Stomach (tissue), 9 donors: ENCODE measurements around the gene SLC4A7. TPM values are rescaled to one million over a fixed set of nuclear protein-coding genes. Genes with fewer than 3 reads are reported as not detected.

Experiments used
- DNase-seq, 2 donors: peaks; one replicate each; pipeline versions ENCODE4 v3.0.0 to v3.0.0-alpha.2; 2013 to 2019
- H3K27ac ChIP-seq, 5 donors: fragments of 200-600 bp in 4 of 5; sonication (generic) in 4 of 5; one replicate each; pipeline ENCODE4 v1.5.1; 2013 to 2019; ENCODE audit warnings: mild to moderate bottlenecking in 1 of 5, moderate library complexity in 1 of 5
- H3K27me3 ChIP-seq, 3 donors: fragments of 200-600 bp; sonication (generic); one replicate each; pipeline ENCODE4 v1.5.1; 2017 to 2019; ENCODE audit warnings: mixed run types in 1 of 3
- H3K36me3 ChIP-seq, 4 donors: fragments of 200-600 bp; sonication (generic); 1 replicate in 3 of 4; 2 replicates in 1 of 4; pipeline ENCODE4 v1.5.1; 2016 to 2019
- H3K4me1 ChIP-seq, 4 donors: fragments of 200-600 bp; sonication (generic); one replicate each; pipeline ENCODE4 v1.5.1; 2016 to 2019
- H3K4me3 ChIP-seq, 4 donors: fragments of 200-600 bp; sonication (generic) in 3 of 4; one replicate each; pipeline ENCODE4 v1.5.1; 2016 to 2019; ENCODE audit warnings: mild to moderate bottlenecking in 1 of 4
- H3K9me3 ChIP-seq, 4 donors: fragments of 200-600 bp; sonication (generic); one replicate each; pipeline ENCODE4 v1.5.1; 2016 to 2019
- EP300 ChIP-seq: sonication (generic); formaldehyde crosslinking; IDR thresholded peaks from one replicate; pipeline ENCODE4 v1.6.1; 2017; ENCODE audit warnings: antibody characterized with exemption
- POLR2A ChIP-seq, 4 donors: fragments of 450-650 bp; IDR thresholded peaks; one replicate each; pipeline ENCODE4 v1.6.1; 2016; ENCODE audit warnings: antibody characterized with exemption in 4 of 4, control low read depth in 2 of 4, mild to moderate bottlenecking in 1 of 4, moderate library complexity in 1 of 4
- POLR2AphosphoS5 ChIP-seq, 3 donors: sonication (generic); formaldehyde crosslinking; IDR thresholded peaks; one replicate each; pipeline ENCODE4 v1.6.1; 2016; ENCODE audit warnings: antibody characterized with exemption in 3 of 3
- WGBS, 5 donors: extraction: QIAGEN DNeasy Blood & Tissue Kit in 3 of 5; methylation state at CpG; one replicate each; pipeline versions ENCODE4 v1.1.5 to v1.1.7; 2013 to 2018; 5-methylcytosine and 5-hydroxymethylcytosine counted together
- intact Hi-C: fragments of 100-400 bp; cut with DNase I; formaldehyde crosslinking; loops from one replicate; pipeline ENCODE4 v1.15.1; 2023; ENCODE audit warnings: low total_unique reads
- polyA plus RNA-seq, 3 donors: library from polyadenylated mRNA; stranded (reverse); fragments of 200-250 nt; gene quantifications; one replicate each; pipeline ENCODE4 v1.2.3, GENCODE V29; 2013
- total RNA-seq, 5 donors: library from RNA; depleted of rRNA; stranded (reverse); fragments of >200 nt; gene quantifications; one replicate each; pipeline versions ENCODE4 v1.1.0 to v1.2.3, GENCODE V29; 2014 to 2016
- TF ChIP-seq, protein P1 (sequence below), 7 experiments: fragments of 450-650 bp in 4 of 7; fragments of 200-600 bp in 3 of 7; sonication (generic) in 3 of 7; IDR thresholded peaks; one replicate each; pipeline ENCODE4 v1.5.1; 2016 to 2019; ENCODE audit warnings: antibody characterized with exemption in 7 of 7, control low read depth in 2 of 7, mild to moderate bottlenecking in 1 of 7
- donor health status: healthy with polysubstance abuse.
- donor health status: Bipolar disorder and iron deficiency.
- donor health status: healthy.

SLC4A7 gene
- total and polyA plus RNA-seq, 8 donors: 1.6 to 212 (median 27.7) TPM

DNA sequence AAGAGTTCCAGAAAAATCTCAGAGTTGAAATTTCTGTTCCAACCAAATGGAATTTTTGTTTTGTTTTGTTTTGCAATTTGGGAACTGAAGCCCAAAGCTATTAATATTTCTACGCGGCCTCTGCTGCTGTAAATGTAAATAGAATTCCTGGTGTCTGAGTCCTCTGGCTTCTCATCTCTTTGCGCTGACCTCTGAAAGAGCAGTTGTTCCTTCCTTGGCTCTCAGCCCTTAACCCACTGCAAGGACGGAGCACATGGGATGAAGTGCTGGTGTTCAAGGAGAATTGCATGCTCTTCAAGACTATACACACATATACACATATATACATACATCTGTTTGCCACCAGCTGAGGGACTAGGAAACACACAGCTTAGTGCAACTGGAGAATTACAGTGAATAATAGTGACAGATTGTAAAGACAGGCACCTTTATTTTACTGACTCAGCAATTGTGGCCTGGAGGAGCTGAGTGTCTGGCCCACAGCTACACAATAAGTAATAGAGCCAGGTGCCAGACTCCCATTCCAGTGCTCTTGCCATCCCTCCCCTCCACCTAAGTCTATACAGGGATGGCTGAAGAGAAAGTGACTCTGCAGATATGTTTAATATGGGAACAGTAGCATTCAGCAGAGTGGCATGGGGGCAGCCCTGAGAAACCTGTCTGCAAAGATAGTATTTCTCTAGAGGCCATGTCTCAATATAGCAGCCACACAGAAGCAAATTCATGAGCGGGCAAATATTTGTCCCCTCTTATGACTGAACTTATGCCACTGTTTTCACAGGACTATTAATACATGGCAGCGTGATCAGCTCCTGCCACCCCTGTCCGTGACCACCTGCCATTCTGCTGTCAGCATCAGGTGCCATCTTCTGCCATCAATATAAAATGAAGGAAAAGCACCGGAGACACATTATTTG is 157.3 kb downstream of the SLC4A7 start:
- Histone ChIP-seq H3K4me3 (no peak overlapping the region), H3K27ac (peak overlapping the region in 3 of 5 donors; percentile 63 to 71 (median 64)), H3K27me3 (no peaks in the 10 kb centered on the region), H3K4me1 (peaks cover 0 to 17% (median 14%) of the 10 kb centered on the region in 4 donors), H3K36me3 (no peaks in the 10 kb centered on the region), H3K9me3 (no peaks in the 10 kb centered on the region)
- TF ChIP-seq, protein P1, sequence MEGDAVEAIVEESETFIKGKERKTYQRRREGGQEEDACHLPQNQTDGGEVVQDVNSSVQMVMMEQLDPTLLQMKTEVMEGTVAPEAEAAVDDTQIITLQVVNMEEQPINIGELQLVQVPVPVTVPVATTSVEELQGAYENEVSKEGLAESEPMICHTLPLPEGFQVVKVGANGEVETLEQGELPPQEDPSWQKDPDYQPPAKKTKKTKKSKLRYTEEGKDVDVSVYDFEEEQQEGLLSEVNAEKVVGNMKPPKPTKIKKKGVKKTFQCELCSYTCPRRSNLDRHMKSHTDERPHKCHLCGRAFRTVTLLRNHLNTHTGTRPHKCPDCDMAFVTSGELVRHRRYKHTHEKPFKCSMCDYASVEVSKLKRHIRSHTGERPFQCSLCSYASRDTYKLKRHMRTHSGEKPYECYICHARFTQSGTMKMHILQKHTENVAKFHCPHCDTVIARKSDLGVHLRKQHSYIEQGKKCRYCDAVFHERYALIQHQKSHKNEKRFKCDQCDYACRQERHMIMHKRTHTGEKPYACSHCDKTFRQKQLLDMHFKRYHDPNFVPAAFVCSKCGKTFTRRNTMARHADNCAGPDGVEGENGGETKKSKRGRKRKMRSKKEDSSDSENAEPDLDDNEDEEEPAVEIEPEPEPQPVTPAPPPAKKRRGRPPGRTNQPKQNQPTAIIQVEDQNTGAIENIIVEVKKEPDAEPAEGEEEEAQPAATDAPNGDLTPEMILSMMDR (IDR thresholded peaks at IDR 0.05): no peak
- TF ChIP-seq POLR2AphosphoS5 (IDR thresholded peaks at IDR 0.05) (peak in 2 of 3 donors; percentile 14 to 72), POLR2A (IDR thresholded peaks at IDR 0.05) (no peak)
- 72 to 89% (median 79%) methylated on average over 8 of the region's 8 CpGs for WGBS, 5 donors
- peak in 1 of 2 donors; percentile 75 for DNase-seq
- intact Hi-C loops: no loop called here

DNA sequence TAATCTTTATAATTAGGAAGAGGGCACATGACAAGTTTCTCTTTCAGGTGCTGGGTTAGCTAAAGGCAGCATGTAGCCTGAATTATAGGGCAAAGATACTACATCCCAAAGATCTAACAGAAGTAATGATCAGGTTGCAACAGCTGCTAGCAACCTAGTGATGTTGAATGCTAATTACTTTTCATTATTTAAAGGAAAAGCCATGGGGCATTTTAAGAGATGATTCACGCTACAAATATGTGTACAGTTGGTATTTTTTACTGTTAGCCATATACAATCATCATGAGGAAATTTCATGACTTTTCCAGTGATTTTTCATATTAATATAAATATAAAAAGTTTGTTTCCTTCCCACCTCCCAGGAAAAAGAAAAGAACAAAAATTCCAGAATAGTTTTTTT is 158.0 kb downstream of the SLC4A7 start:
- TF ChIP-seq EP300 (no peak), POLR2AphosphoS5 (IDR thresholded peaks at IDR 0.05) (no peak), POLR2A (IDR thresholded peaks at IDR 0.05) (no peak)
- TF ChIP-seq, protein P1 (IDR thresholded peaks at IDR 0.05): no peak
- Histone ChIP-seq H3K9me3 (no peaks in the 10 kb centered on the region), H3K27me3 (no peaks in the 10 kb centered on the region), H3K4me1 (peaks cover 0 to 17% (median 14%) of the 10 kb centered on the region in 4 donors), H3K27ac (peak overlapping the region in 4 of 5 donors; percentile 30 to 71 (median 64)), H3K36me3 (no peaks in the 10 kb centered on the region), H3K4me3 (no peak overlapping the region)
- intact Hi-C loops: no loop called here
- DNase-seq: no peak
- WGBS, 5 donors: 51 to 92% (median 81%) methylated on average over 1 of the region's 1 CpG

DNA sequence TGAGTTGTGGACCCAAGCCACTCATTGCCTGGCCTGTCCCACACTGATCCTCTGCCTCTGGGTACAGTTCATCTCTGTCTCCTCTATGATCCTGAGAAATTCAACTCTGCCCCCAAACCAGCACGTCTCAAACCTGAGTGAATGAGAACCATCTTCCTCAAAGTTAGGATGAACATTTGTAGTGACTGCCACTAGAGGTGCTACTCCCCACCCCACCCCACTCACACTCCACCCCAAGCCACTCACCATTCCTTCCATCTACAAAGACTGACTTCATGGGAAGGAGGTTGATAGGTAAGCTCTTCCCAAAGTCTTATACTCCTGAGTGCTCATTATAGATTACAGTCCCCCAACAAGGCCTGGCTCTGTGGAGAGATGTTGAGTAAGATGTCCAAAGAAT is 158.8 kb downstream of the SLC4A7 start:
- no peak for DNase-seq
- intact Hi-C loops: no loop called here
- 78 to 91% (median 80%) methylated on average over 1 of the region's 1 CpG for WGBS, 5 donors
- Histone ChIP-seq H3K4me3 (no peak overlapping the region), H3K36me3 (no peaks in the 10 kb centered on the region), H3K4me1 (peaks cover 0 to 20% (median 14%) of the 10 kb centered on the region in 4 donors), H3K9me3 (no peaks in the 10 kb centered on the region), H3K27ac (peak overlapping the region in 4 of 5 donors; percentile 30 to 71 (median 64)), H3K27me3 (no peaks in the 10 kb centered on the region)
- TF ChIP-seq EP300: no peak
- TF ChIP-seq, protein P1 (IDR thresholded peaks at IDR 0.05): no peak
- no peak for TF ChIP-seq POLR2AphosphoS5 (IDR thresholded peaks at IDR 0.05)
- TF ChIP-seq POLR2A (IDR thresholded peaks at IDR 0.05): no peak

DNA sequence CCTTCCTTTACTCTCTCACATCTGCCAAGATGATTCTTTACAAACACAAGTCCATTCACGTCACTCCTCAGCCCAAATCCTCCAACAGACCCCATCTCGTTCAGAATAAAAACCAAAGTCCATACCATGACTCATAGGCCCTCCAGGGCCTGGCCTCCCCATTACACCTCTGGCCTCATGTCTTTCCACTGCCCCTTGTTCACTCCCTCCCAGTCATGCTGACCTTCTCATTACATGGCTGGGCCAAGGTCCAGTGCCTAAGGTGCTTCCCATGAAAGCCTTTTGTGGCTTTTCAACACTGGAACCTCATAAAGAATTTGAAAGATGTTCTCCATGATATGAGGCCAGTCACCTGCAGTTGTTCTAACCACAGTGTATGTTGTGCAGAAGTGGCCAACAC is 159.5 kb downstream of the SLC4A7 start:
- Histone ChIP-seq H3K4me3 (no peak overlapping the region), H3K27ac (peak overlapping the region in 1 of 5 donors; percentile 63), H3K4me1 (peaks cover 0 to 27% (median 14%) of the 10 kb centered on the region in 4 donors), H3K9me3 (no peaks in the 10 kb centered on the region), H3K27me3 (no peaks in the 10 kb centered on the region), H3K36me3 (no peaks in the 10 kb centered on the region)
- TF ChIP-seq EP300 (no peak), POLR2AphosphoS5 (IDR thresholded peaks at IDR 0.05) (no peak), POLR2A (IDR thresholded peaks at IDR 0.05) (no peak)
- TF ChIP-seq, protein P1 (IDR thresholded peaks at IDR 0.05): no peak
- DNase-seq: no peak
- 62 to 85% (median 79%) methylated on average over 2 of the region's 2 CpGs for WGBS, 5 donors
- intact Hi-C loops: no loop called here
